Posterior vena cava (tissue), 2 donors: ENCODE measurements around the gene OR56A3. TPM values are rescaled to one million over a fixed set of nuclear protein-coding genes. Genes with fewer than 3 reads are reported as not detected.

Experiments used
- DNase-seq: peaks from one replicate; pipeline ENCODE4 v3.0.0-alpha.2; 2020; ENCODE audit warnings: low spot score
- intact Hi-C, 2 donors: fragments of 100-400 bp; cut with DNase I; formaldehyde crosslinking; loops; one replicate each; pipeline versions ENCODE4 v1.14.1 to v1.14.2; 2022 to 2023
- total RNA-seq, 2 donors: library from RNA; stranded (reverse); fragmentation: NEBNext Ultra II Directional; extraction: Animal tissue kit (Norgen Biotek cat#: 25700); gene quantifications; one replicate each; pipeline ENCODE4 v1.2.1, GENCODE V29; 2021
- donor health status: DM: yes; HTN: yes; CAD: no.
- donor health status: DM: yes; HTN: yes; CAD: no.

Gene OR56A3
- total RNA-seq, 2 donors from 2014 or later, result not detected

GRCh38 chr11:5966958-5967357 lies 24.9 kb downstream of the OR56A3 start:
- intact Hi-C loops, result no loop called here
- DNase-seq, result no peak

DNA sequence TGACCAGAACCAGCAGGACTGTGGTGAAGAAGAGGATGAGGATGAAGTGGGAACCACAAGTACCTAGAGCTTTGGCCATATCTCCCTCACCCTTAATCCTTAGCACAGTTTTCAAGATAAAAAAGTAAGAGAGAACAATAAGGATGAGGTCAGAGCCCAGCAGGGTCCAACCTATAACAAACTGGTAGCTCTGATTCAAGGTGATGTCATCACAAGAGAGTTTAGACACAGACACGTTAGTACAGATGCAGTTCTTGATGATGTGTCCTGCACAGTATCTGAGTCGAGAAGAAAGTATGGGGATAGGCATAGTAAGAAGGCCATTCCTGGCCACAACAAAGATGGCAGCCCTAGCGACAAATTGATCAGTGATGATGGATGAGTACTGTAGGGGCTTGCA lies 25.7 kb downstream of the OR56A3 start:
- intact Hi-C loops, result no loop called here
- no peak for DNase-seq

- intact Hi-C loops, result no loop called here
- no peak for DNase-seq
Observed at GRCh38 chr11:5968394-5968793, 26.3 kb downstream of the OR56A3 start, which contains the start of gene OR56A5. OR56A5 (minus strand) TSS chr11:5968494; CDS start chr11:5968494, 0 bp downstream.

DNA sequence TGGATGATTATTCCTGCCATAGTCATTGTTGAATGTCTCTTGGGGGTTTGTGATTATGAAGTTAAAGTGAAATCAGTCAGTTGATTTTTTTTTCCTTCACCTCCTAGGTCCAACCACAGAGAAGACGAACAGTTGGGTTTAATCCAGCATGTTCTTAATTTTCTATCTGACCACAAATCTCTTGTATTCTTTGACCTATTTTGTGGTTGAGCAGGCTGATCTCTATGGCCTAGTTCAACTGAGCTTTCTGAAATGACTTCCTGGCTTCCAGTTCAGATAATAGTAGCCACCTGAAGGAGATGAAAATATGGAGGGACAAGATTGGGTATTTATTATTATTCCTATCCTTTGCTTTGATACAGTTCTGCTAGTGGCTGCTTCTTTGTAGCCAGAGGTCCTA lies 31.5 kb downstream of the OR56A3 start:
- intact Hi-C loops, result no loop called here
- no peak for DNase-seq

DNA sequence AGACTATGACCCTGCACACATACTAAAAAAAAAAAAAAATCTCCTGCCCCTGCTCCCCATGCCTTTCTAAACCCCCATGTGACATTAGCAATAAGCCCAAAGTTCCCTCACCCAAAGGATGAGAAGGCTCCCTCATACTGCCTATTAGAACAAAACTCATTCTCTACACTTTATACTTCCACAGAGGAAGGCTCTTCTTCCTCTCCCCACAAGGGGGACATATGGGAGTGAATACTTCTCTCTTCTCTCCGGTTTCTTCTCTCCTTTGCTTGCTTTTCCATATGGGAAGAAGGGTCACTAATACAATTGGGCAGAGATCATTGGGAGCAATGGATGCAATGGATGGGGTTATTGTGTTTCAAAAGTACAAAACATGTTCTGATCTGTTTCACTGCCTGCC lies 41.4 kb downstream of the OR56A3 start:
- intact Hi-C loops, result loop anchor here in 1 of 2 donors (5.0 kb wide), 1 partner anchor 1066 kb away; the partner anchor contains the start of gene OR51G2
- no peak for DNase-seq

GRCh38 chr11:5986885-5987284 lies 44.8 kb downstream of the OR56A3 start, which contains the start of gene OR52L1:
OR52L1 (minus strand) TSS chr11:5986985; CDS start chr11:5986930, 55 bp downstream.
- DNase-seq, result no peak
- intact Hi-C loops, result no loop called here

GRCh38 chr11:5989203-5989602 lies 47.2 kb downstream of the OR56A3 start:
- no peak for DNase-seq

DNA sequence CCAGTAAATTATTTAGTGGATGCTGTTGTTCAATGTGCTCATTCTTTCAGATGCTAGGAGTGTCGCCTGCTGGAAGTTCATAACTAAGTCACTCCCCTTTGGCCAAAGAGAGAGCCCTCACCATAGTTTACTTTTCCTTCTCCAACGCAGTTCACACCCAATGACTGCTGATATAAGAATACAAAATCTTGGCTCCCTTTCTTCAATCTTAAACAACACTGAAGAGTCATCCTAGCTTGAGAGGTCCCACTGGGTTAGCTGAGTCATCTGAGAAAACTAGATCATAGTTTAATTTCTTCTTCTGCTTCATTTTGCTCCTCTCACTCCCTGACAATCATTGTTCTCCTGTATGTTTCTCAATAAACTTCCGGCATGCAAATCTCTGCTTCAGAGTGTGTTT lies 50.1 kb downstream of the OR56A3 start:
- DNase-seq, result no peak
- intact Hi-C loops, result no loop called here

More at GRCh38 chr11:5989203-5989602, 47.2 kb downstream of the OR56A3 start:
- intact Hi-C loops, result no loop called here

DNA sequence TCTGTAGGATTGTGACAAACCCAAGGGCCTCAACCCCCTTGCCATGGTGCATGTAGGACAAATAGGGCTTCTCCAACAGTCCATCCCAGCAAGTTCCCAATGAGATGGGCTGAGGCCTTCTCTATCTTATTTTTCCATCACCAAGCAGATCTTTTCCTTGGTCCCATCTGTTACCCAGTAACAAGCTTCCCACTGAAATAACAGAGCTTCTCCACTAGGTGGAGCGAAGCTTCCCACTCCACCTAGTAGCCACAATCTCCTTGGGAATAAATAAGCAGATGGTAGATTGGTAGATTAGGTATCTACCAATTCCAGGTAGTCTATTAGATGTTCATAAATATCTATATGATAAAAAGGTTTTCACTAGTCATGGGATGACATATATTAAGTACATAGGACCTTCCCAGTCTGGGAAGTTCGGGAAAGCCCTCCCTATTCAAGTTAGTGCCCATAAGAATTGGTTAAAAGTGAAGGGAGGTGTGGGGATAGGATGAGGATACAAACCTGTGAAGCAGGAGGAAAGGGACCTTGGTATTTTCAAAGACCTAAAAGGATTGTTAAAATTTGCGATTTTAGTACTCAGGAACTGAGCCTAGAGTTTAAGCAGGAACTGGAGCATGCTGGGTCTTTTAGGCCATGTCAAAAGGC lies 50.7 kb downstream of the OR56A3 start:
- intact Hi-C loops, result no loop called here
- DNase-seq, result no peak

DNA sequence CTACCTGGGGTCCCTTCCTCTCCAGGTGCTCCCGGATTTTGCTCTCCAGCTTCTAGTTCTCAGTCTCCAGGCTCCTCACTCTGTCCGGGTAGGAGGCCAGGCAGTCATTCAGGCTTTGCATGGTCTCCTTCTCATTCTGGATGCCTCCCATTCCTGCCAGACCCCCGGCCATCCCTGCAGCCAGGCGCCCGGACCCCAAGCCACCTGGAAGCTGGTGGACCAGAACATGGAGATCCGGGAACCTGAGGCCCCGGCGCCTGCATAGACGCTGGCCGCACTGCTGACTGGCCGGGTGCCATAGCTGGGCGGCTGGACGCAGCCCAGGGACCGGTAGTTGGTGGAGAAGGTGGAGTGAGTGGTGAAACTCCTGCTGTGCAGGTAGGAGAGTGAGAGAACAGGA lies 52.7 kb downstream of the OR56A3 start:
- DNase-seq, result no peak
- intact Hi-C loops, result no loop called here

Other genes with a start within 250 kb of the OR56A3 start
- gene OR56B1, start 205.8 kb upstream of the OR56A3 start, total RNA-seq, result under 1 TPM in 1 of 2 donors, not detected in 1; 0.19 TPM
- gene OR52N4, start 188.0 kb upstream of the OR56A3 start, total RNA-seq, result under 1 TPM in 1 of 2 donors, not detected in 1; 0.24 TPM
- gene OR52N5, start 158.9 kb upstream of the OR56A3 start, total RNA-seq, result not detected
- not detected for gene OR52N1, start 151.0 kb upstream of the OR56A3 start, total RNA-seq
- gene OR52N2, start 133.3 kb upstream of the OR56A3 start, total RNA-seq, result not detected
- gene OR52E6, start 100.4 kb upstream of the OR56A3 start, total RNA-seq, result not detected
- gene OR52E8, start 84.6 kb upstream of the OR56A3 start, total RNA-seq, result not detected
- not detected for gene OR52E4, start 61.6 kb upstream of the OR56A3 start, total RNA-seq
- not detected for gene OR52E5, start 49.0 kb upstream of the OR56A3 start, total RNA-seq
- not detected for gene OR56A5, start 26.2 kb downstream of the OR56A3 start, total RNA-seq
- gene OR52L1, start 44.7 kb downstream of the OR56A3 start, total RNA-seq, result not detected
- gene OR56A4, start 64.7 kb downstream of the OR56A3 start, total RNA-seq, result not detected
- under 1 TPM in 1 of 2 donors, not detected in 1; 0.05 TPM for gene OR56A1, start 88.5 kb downstream of the OR56A3 start, total RNA-seq
- gene OR56B4, start 165.4 kb downstream of the OR56A3 start, total RNA-seq, result not detected
- not detected for gene OR52B2, start 228.1 kb downstream of the OR56A3 start, total RNA-seq